Stomach (tissue), 9 donors: ENCODE results near the gene BCAS3. TPM values are rescaled to one million over a fixed set of nuclear protein-coding genes. Genes with fewer than 3 reads are reported as not detected.
A peak's percentile ranks its signal among the peaks of the same experiment; 100 is the strongest.

Experiments
- DNase-seq, 2 donors: peaks; one replicate each; pipeline versions ENCODE4 v3.0.0 to v3.0.0-alpha.2; 2013 to 2019
- H3K27ac ChIP-seq, 5 donors: fragments of 200-600 bp in 4 of 5; sonication (generic) in 4 of 5; one replicate each; pipeline ENCODE4 v1.5.1; 2013 to 2019; ENCODE audit warnings: mild to moderate bottlenecking in 1 of 5, moderate library complexity in 1 of 5
- H3K27me3 ChIP-seq, 3 donors: fragments of 200-600 bp; sonication (generic); one replicate each; pipeline ENCODE4 v1.5.1; 2017 to 2019; ENCODE audit warnings: mixed run types in 1 of 3
- H3K36me3 ChIP-seq, 4 donors: fragments of 200-600 bp; sonication (generic); 1 replicate in 3 of 4; 2 replicates in 1 of 4; pipeline ENCODE4 v1.5.1; 2016 to 2019
- H3K4me1 ChIP-seq, 4 donors: fragments of 200-600 bp; sonication (generic); one replicate each; pipeline ENCODE4 v1.5.1; 2016 to 2019
- H3K4me3 ChIP-seq, 4 donors: fragments of 200-600 bp; sonication (generic) in 3 of 4; one replicate each; pipeline ENCODE4 v1.5.1; 2016 to 2019; ENCODE audit warnings: mild to moderate bottlenecking in 1 of 4
- H3K9me3 ChIP-seq, 4 donors: fragments of 200-600 bp; sonication (generic); one replicate each; pipeline ENCODE4 v1.5.1; 2016 to 2019
- CTCF ChIP-seq, 7 experiments: fragments of 450-650 bp in 4 of 7; fragments of 200-600 bp in 3 of 7; sonication (generic) in 3 of 7; IDR thresholded peaks; one replicate each; pipeline ENCODE4 v1.5.1; 2016 to 2019; ENCODE audit warnings: antibody characterized with exemption in 7 of 7, control low read depth in 2 of 7, mild to moderate bottlenecking in 1 of 7
- EP300 ChIP-seq: sonication (generic); formaldehyde crosslinking; IDR thresholded peaks from one replicate; pipeline ENCODE4 v1.6.1; 2017; ENCODE audit warnings: antibody characterized with exemption
- POLR2A ChIP-seq, 4 donors: fragments of 450-650 bp; IDR thresholded peaks; one replicate each; pipeline ENCODE4 v1.6.1; 2016; ENCODE audit warnings: antibody characterized with exemption in 4 of 4, control low read depth in 2 of 4, mild to moderate bottlenecking in 1 of 4, moderate library complexity in 1 of 4
- POLR2AphosphoS5 ChIP-seq, 3 donors: sonication (generic); formaldehyde crosslinking; IDR thresholded peaks; one replicate each; pipeline ENCODE4 v1.6.1; 2016; ENCODE audit warnings: antibody characterized with exemption in 3 of 3
- WGBS, 5 donors: extraction: QIAGEN DNeasy Blood & Tissue Kit in 3 of 5; methylation state at CpG; one replicate each; pipeline versions ENCODE4 v1.1.5 to v1.1.7; 2013 to 2018; 5-methylcytosine and 5-hydroxymethylcytosine counted together
- intact Hi-C: fragments of 100-400 bp; cut with DNase I; formaldehyde crosslinking; loops from one replicate; pipeline ENCODE4 v1.15.1; 2023; ENCODE audit warnings: low total_unique reads
- polyA plus RNA-seq, 3 donors: library from polyadenylated mRNA; stranded (reverse); fragments of 200-250 nt; gene quantifications; one replicate each; pipeline ENCODE4 v1.2.3, GENCODE V29; 2013
- total RNA-seq, 5 donors: library from RNA; depleted of rRNA; stranded (reverse); fragments of >200 nt; gene quantifications; one replicate each; pipeline versions ENCODE4 v1.1.0 to v1.2.3, GENCODE V29; 2014 to 2016
- donor health status: healthy with polysubstance abuse.
- donor health status: Bipolar disorder and iron deficiency.
- donor health status: healthy.

The BCAS3 gene
- total and polyA plus RNA-seq, 8 donors, result 4.9 to 150 (median 25.3) TPM

DNA sequence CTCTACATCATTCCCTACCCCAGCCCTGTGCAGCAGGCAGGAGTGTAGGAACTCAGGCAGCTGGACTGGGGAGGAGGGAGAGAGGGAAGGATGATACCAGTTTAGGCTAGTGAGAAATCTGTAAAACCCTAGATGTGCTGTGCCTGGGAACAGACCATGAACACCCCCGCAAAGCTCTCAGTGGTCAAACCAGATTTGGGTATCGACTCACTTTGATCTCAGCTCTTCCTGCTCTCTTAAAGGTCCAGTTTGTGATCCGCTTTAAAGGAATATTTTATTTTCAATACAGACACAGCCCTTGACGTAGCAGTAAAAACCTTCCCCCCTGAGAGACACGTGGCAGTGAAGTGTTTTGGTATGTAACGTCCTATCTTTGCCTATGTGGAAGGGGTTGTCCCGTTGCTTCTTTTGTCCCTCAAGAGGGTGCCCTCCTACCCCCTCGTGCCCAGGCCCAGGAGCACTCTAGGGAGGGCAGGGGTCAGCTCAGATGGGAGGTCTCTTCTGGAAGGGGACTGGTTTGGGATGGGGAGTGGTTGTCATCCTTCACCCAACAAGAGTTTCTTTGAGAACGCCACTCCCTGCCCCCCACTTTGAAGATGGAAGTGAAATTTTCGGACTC lies 702.7 kb downstream of the BCAS3 start:
- Histone ChIP-seq H3K27ac (peak overlapping the region in 1 of 5 donors; percentile 38), H3K27me3 (no peaks in the 10 kb centered on the region), H3K4me3 (no peak overlapping the region), H3K36me3 (no peaks in the 10 kb centered on the region), H3K9me3 (no peaks in the 10 kb centered on the region), H3K4me1 (no peaks in the 10 kb centered on the region)
- TF ChIP-seq POLR2A (IDR thresholded peaks at IDR 0.05) (no peak), EP300 (no peak)
- no peak for DNase-seq
- 82 to 89% (median 87%) methylated on average over 10 of the region's 10 CpGs for WGBS, 5 donors
- intact Hi-C loops, result no loop called here

GRCh38 chr17:61380836-61381525 lies 703.3 kb downstream of the BCAS3 start:
- TF ChIP-seq POLR2AphosphoS5 (IDR thresholded peaks at IDR 0.05) (no peak), POLR2A (IDR thresholded peaks at IDR 0.05) (no peak), CTCF (IDR thresholded peaks at IDR 0.05) (no peak), EP300 (no peak)
- Histone ChIP-seq H3K27me3 (no peaks in the 10 kb centered on the region), H3K27ac (peak overlapping the region in 1 of 5 donors; percentile 31), H3K4me1 (no peaks in the 10 kb centered on the region), H3K4me3 (no peak overlapping the region), H3K36me3 (no peaks in the 10 kb centered on the region), H3K9me3 (no peaks in the 10 kb centered on the region)
- peak in 1 of 2 donors; percentile 46 for DNase-seq
- intact Hi-C loops, result no loop called here
- 72 to 86% (median 83%) methylated on average over 16 to 18 of the region's 18 CpGs for WGBS, 5 donors

GRCh38 chr17:61381537-61381936 lies 703.9 kb downstream of the BCAS3 start:
- Histone ChIP-seq H3K4me1 (no peaks in the 10 kb centered on the region), H3K36me3 (no peaks in the 10 kb centered on the region), H3K4me3 (no peak overlapping the region), H3K9me3 (no peaks in the 10 kb centered on the region), H3K27me3 (no peaks in the 10 kb centered on the region), H3K27ac (peak overlapping the region in 1 of 5 donors; percentile 31)
- no peak for TF ChIP-seq EP300
- TF ChIP-seq POLR2A (IDR thresholded peaks at IDR 0.05), result no peak
- no peak for TF ChIP-seq POLR2AphosphoS5 (IDR thresholded peaks at IDR 0.05)
- TF ChIP-seq CTCF (IDR thresholded peaks at IDR 0.05), result no peak
- DNase-seq, result no peak
- intact Hi-C loops, result no loop called here
- 84 to 92% (median 89%) methylated on average over 5 of the region's 5 CpGs for WGBS, 5 donors

DNA sequence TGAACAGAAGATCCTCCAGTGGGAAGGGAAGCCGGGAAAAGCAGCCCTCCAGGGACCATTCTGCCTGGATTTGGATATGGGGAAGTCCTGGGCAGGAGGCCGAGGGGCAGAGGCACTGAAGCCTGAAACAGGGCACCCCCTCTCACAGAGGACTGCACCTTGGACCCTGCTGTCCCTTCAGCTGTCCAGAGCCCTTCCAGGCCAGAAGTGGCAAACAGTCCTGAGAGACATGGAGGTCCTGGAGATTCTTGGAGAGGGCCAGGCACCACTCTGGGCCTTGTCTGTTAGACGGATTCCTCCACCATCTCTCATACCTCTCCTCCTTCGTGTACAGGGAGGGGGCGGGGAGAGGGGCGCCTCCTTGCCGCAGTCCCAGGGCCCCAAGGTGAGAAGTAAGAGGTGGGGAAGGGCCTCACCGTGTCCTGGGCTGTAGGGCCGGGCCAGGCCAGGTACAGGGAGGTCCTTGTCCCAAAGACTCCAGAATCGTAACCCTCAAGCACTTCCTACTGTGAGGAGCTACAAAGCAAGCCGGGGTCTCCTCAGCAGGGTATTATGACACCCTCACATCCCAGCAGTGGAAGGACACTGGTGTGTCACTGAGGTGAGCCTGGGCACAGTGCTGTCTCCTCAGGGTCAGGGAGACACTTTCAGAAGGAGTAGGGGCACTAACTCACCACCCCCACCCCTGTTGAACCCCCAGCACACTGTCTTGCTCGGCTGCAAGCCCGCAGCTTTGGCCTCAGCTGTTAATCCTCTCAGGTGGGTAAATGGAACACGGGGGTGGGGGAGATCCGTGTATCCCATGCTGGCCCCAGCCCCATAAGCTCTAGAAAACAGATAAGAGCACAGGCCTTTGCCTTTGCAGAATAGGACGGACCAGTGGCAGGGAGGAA lies 705.4 kb downstream of the BCAS3 start:
- DNase-seq, result no peak
- TF ChIP-seq EP300, result no peak
- H3K4me1 ChIP-seq, result no peaks in the 10 kb centered on the region
- H3K27me3 ChIP-seq, result no peaks in the 10 kb centered on the region
- no peak overlapping the region for H3K4me3 ChIP-seq
- no peaks in the 10 kb centered on the region for H3K9me3 ChIP-seq
- H3K36me3 ChIP-seq, result no peaks in the 10 kb centered on the region
- H3K27ac ChIP-seq, result no peak overlapping the region
- 87 to 93% (median 90%) methylated on average over 15 to 16 of the region's 16 CpGs for WGBS, 5 donors
- intact Hi-C loops, result no loop called here

- TF ChIP-seq POLR2A (IDR thresholded peaks at IDR 0.05), result no peak
- TF ChIP-seq POLR2AphosphoS5 (IDR thresholded peaks at IDR 0.05), result peak in 1 of 3 donors; percentile 5
- no peak for TF ChIP-seq EP300
- TF ChIP-seq CTCF (IDR thresholded peaks at IDR 0.05), result no peak
- no peaks in the 10 kb centered on the region for H3K4me1 ChIP-seq
- H3K9me3 ChIP-seq, result no peaks in the 10 kb centered on the region
- no peaks in the 10 kb centered on the region for H3K27me3 ChIP-seq
- H3K4me3 ChIP-seq, result no peak overlapping the region
- intact Hi-C loops, result no loop called here
- H3K27ac ChIP-seq, result no peak overlapping the region
- no peaks in the 10 kb centered on the region for H3K36me3 ChIP-seq
- WGBS, 5 donors, result 75 to 91% (median 88%) methylated on average over 17 to 18 of the region's 18 CpGs
- DNase-seq, result peak in 1 of 2 donors; percentile 41
Measured at GRCh38 chr17:61383689-61384201, 706.1 kb downstream of the BCAS3 start.
